Cardiac fibroblast (primary cell): ENCODE measurements around the gene MPND.

ENCODE experiments used
- DNase-seq, 2 donors: peaks; one replicate each; pipeline versions ENCODE4 v3.0.0 to v3.0.0-alpha.2; 2010; ENCODE audit warnings: low read depth in 2 of 2
- H3K4me3 ChIP-seq, 2 donors: replicated peaks in 1 of 2; 1 replicate in 1 of 2; 2 replicates in 1 of 2; pipeline ENCODE4 v1.5.1; 2011; ENCODE audit warnings: low read depth in 2 of 2, low read length in 2 of 2, mild to moderate bottlenecking in 2 of 2, moderate library complexity in 1 of 2
- CTCF ChIP-seq: IDR thresholded peaks from one replicate; pipeline ENCODE4 v1.5.1; 2011; ENCODE audit warnings: low read depth, mild to moderate bottlenecking, low read length, inconsistent platforms

Gene MPND

GRCh38 chr19:4300589-4300988, 42.8 kb upstream of the MPND start:
- DNase-seq, result no peak
- TF ChIP-seq CTCF, result no peak
- no peak overlapping the region for H3K4me3 ChIP-seq

- DNase-seq, result no peak
- no peak for TF ChIP-seq CTCF
- no peak overlapping the region for H3K4me3 ChIP-seq
These were observed 41.6 kb upstream of the MPND start for GRCh38 chr19:4301590-4302242.

DNA sequence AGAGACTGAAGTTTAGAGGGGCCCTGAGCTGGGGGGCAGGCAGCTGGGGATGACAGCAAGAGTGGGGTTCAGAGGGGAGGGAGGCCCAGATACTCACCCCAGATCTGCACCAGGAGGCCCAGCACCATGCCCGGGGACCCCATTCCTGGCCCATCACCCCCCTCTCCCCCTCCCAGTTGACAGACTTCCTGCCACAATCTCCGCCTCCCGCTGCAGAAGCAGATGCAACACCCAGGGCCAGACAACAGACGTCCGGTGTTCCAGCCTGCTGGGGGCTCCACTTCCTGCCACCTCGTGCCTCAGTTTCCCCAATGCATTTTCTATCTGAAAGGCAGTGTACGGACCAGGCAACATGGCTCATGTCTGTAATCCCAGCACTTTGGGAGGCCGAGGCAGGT, 41.1 kb upstream of the MPND start, which contains the start of gene TMIGD2:
Gene TMIGD2 (minus strand): TSS at position 147 of the 398 bp plus-strand sequence. CDS start 4 bp downstream, at position 143.
- H3K4me3 ChIP-seq, result no peak within 1 kb of the TSS
- no peak for TF ChIP-seq CTCF
- DNase-seq, result no peak

DNA sequence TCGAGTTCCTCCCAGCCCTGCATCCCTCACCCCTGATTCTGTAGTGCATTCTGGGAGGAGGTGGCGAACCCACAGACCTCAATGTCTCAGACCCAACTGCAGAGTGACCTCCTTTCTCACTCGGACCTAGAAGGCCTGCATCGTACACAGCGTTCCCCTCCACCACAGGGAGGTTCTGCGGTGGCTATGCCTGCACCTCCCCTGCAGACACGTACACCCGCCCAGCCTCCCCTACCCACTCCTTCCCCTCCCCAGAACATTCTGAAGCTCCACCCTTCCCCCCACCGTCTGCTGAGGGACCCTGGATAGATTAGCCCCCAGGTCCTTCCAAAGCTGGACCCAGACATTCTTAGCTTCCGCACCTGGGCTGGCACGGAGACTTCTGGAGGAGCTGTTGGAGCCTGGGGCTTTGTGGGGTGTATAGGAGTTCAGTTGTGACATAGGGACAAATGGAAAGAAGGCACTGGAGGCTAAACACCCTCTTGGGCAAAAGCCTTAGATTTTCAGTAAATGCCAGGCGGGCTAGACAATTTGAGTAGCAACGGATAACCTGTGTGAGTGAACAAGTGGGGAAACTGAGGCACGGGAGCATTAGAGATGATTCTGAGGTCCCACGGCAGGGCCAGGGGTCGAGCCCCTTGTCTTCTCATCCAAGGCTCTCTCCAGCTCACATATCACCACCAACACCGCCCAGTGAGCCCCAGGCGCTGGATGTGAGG, 39.4 kb upstream of the MPND start:
- no peak for DNase-seq
- TF ChIP-seq CTCF, result no peak
- no peak overlapping the region for H3K4me3 ChIP-seq

- TF ChIP-seq CTCF, result no peak
- peak; percentile 47 to 60 for DNase-seq
- H3K4me3 ChIP-seq, result peak within 1 kb of the TSS; percentile 28 to 42
These were observed 38.7 kb upstream of the MPND start, which contains the start of gene FSD1 for GRCh38 chr19:4304538-4305256. FSD1 (plus strand) TSS chr19:4304598; CDS start chr19:4304747, 149 bp downstream.

GRCh38 chr19:4305257-4305612, 38.1 kb upstream of the MPND start:
- TF ChIP-seq CTCF, result no peak
- no peak overlapping the region for H3K4me3 ChIP-seq
- no peak for DNase-seq
